LNCAP (cell line): ENCODE measurements around the gene NOL7.

Source experiments
- CTCF ChIP-seq: fragments of 450-650 bp; IDR thresholded peaks from 2 replicates; pipeline ENCODE4 v1.5.1; 2017; ENCODE audit warnings: mild to moderate bottlenecking

NOL7 gene

GRCh38 chr6:13666194-13667105, 51.3 kb downstream of the NOL7 start:
- TF ChIP-seq CTCF: no peak

GRCh38 chr6:13667655-13668054, 52.5 kb downstream of the NOL7 start:
- TF ChIP-seq CTCF: no peak

DNA sequence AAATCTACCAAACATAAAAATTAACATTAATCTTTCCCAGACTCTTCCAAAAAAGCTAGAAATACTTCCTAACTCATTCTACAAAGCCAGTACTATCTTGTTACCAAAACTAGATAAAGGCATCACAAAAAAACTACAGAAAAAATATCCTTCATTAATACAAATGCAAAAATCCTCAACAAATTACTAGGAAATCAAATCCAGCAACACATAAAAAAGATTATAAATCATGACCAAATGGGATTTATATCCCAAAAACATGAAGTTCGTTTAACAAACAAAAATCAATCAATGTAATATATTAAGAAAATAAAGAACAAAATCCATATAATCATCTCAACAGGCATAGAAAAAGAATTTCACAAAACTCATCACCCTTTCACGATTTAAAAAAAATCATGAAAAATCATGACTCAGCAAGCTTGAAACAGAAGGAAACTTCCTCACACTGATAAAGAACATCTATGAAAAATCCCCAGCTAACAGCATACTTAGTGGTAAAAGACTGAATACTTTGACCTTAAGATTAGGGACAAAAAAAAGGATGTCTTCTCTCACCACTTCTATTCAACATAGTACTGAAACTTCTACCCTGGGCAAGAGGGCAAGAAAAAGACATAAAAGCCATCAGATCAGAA, 53.3 kb downstream of the NOL7 start:
- no peak for TF ChIP-seq CTCF

DNA sequence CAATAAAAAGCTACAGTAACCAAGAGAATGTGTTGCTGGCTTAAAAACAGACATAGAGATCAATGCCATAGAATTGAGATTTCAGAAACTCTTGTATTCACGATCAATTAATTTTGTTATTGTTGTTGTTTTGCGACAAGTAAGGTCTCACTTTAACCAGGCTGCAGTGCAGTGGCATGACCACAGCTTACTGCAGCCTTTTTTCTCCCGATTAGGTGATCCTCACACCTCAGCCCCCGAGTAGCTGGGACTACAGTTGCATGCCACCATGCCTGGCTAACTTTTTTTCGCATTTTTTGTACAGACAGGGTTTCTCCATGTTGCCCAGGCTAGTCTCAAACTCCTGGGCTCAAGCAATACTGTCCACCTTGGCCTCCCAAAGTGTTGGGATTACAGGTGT, 54.3 kb downstream of the NOL7 start:
- TF ChIP-seq CTCF: no peak
